ENCODE data around the gene ARAP1. TPM values are rescaled to one million over a fixed set of nuclear protein-coding genes. Genes with fewer than 3 reads are reported as not detected.

Gene ARAP1
- total and polyA plus RNA-seq, 2 experiments from 2014 or later = 41.5 to 200 TPM

DNA sequence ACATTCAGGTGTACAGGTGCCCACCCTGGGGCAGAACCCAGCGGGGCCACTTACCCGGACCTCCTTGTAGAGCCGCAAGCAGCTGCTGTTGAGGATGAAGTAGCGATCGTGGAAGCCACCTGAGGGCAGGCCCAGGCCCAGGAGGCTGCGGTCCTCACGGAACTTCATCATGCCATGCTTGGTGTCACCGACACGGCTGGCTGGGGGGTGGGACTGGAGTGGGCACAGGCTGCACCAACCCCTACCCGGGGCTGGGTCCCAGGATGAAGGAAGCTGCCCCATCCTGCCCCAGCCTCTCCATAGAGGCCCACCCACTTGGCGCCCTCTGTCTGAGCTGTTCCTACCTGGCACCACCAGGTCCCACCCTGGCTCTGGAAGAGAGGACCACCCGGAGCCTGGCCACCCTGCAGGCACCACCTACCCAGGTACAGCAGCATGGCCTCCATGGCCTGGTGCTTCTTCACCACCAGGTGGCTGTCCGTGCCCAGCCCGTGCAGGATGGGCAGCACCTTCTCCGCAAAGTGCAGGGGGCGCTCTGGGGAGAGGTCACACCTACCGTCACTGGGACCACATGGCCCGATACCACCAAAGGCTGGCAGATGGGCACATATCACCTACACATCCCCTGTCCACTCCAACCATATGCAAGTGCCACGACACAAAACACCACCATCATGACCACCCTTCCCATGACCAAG lies 58.8 kb downstream of the ARAP1 start:
- Histone ChIP-seq H3K27me3 (no peaks in the 10 kb centered on the region), H3K4me3 (no peak overlapping the region), H3K27ac (no peak overlapping the region), H3K9me3 (ENCODE audit: low read depth) (no peaks in the 10 kb centered on the region), H3K4me1 (ENCODE audit: low read depth) (no peaks in the 10 kb centered on the region), H3K36me3 (peaks cover 47% of the 10 kb centered on the region)
- DNase-seq (ENCODE audit: low read depth in 1 of 2, low spot score in 1 of 2) = no peak
- TF ChIP-seq, protein P1, sequence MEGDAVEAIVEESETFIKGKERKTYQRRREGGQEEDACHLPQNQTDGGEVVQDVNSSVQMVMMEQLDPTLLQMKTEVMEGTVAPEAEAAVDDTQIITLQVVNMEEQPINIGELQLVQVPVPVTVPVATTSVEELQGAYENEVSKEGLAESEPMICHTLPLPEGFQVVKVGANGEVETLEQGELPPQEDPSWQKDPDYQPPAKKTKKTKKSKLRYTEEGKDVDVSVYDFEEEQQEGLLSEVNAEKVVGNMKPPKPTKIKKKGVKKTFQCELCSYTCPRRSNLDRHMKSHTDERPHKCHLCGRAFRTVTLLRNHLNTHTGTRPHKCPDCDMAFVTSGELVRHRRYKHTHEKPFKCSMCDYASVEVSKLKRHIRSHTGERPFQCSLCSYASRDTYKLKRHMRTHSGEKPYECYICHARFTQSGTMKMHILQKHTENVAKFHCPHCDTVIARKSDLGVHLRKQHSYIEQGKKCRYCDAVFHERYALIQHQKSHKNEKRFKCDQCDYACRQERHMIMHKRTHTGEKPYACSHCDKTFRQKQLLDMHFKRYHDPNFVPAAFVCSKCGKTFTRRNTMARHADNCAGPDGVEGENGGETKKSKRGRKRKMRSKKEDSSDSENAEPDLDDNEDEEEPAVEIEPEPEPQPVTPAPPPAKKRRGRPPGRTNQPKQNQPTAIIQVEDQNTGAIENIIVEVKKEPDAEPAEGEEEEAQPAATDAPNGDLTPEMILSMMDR (IDR thresholded peaks at IDR 0.05; ENCODE audit: low read depth, low read length) = no peak

DNA sequence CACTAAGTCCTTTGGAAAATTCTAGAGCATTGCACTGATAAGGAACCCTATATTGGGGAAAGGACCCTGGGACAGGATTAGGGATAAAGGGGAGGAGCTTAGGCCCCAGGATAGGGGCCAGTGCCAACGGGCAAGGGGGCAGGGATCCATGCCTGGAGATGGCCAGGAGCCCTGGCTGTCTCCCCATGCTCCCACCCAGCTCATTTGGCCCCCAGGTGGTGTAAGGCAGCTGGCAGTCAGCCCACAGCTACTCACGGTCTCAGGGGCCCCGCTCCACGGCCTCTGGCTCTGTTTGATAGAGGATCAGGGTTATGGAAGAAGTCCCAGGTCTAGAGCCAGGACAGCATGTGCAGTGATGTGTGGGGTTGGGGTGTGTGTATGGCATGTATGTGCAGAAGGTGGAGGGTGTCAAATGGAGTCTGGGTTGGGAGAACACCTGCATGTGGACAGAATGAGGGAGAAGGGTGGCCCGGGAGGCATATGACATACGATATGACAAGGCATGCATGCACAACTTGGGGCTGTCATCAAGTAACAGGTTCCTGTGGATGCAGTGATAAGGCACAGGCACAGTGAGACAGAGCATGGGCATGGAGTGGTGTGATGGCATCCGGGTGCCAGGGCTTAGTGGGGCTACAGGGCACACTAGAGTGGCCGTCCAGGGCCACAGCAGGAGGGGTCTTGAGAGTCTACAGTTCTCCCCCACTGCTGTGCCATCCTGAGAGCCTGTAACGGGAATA lies 59.5 kb downstream of the ARAP1 start:
- H3K4me3 ChIP-seq = no peak overlapping the region
- H3K36me3 ChIP-seq = peaks cover 48% of the 10 kb centered on the region
- TF ChIP-seq, protein P1 (IDR thresholded peaks at IDR 0.05; ENCODE audit: low read depth, low read length) = no peak
- H3K9me3 ChIP-seq (ENCODE audit: low read depth) = no peaks in the 10 kb centered on the region
- DNase-seq (ENCODE audit: low read depth in 1 of 2, low spot score in 1 of 2) = no peak
- H3K4me1 ChIP-seq (ENCODE audit: low read depth) = no peaks in the 10 kb centered on the region
- H3K27ac ChIP-seq = no peak overlapping the region
- no peaks in the 10 kb centered on the region for H3K27me3 ChIP-seq

DNA sequence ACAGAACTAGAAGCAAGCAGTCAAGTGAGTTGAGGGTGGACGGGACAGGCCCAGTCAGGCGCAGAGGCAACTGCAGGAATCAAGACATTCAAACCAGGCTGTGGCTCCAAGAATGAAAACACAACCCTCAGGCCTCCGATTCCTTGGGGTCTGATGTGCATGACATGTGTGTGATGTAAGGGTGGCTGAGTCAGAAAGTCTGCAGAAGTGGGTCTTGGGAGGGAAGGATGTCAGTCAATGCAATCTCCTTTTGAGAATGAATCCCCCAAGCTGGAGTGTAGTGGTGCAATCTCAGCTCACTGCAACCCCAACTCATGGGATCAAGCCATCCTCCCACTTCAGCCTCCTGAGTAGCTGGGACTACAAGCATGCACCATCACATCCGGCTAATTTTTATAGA lies 62.0 kb downstream of the ARAP1 start:
- no peak for DNase-seq (ENCODE audit: low read depth in 1 of 2, low spot score in 1 of 2)
- H3K27me3 ChIP-seq = no peaks in the 10 kb centered on the region

DNA sequence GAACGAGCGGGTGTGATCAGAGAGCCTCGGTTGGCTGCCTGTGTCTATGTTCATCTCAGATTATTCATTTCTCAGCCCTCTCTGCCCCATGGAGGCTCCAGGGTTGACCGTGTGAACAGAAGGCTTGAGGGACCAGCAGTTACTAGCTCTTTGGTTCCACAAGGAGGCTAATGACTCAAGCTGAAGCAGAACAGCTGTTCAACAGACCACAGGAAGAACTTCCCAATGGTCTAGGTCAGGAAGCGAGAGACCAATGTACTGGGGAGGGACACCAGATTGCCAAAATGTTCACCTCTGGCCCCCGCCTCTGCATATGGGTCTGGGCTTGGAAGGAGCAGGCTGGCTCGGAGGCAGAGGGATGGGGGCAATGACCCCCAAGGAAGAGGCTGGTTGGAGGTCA lies 63.3 kb downstream of the ARAP1 start:
- Histone ChIP-seq H3K4me3 (no peak overlapping the region), H3K4me1 (ENCODE audit: low read depth) (no peaks in the 10 kb centered on the region), H3K9me3 (ENCODE audit: low read depth) (no peaks in the 10 kb centered on the region), H3K36me3 (peaks cover 28% of the 10 kb centered on the region), H3K27me3 (no peaks in the 10 kb centered on the region), H3K27ac (no peak overlapping the region)
- TF ChIP-seq, protein P1 (IDR thresholded peaks at IDR 0.05; ENCODE audit: low read depth, low read length) = no peak
- DNase-seq (ENCODE audit: low read depth in 1 of 2, low spot score in 1 of 2) = peak in 1 of 2 donors; percentile 25

More for the DNA sequence above, 62.0 kb downstream of the ARAP1 start:
- Histone ChIP-seq H3K27ac (no peak overlapping the region), H3K4me1 (ENCODE audit: low read depth) (no peaks in the 10 kb centered on the region), H3K9me3 (ENCODE audit: low read depth) (no peaks in the 10 kb centered on the region), H3K36me3 (peaks cover 40% of the 10 kb centered on the region), H3K4me3 (no peak overlapping the region)
- TF ChIP-seq, protein P1 (IDR thresholded peaks at IDR 0.05; ENCODE audit: low read depth, low read length) = no peak

DNA sequence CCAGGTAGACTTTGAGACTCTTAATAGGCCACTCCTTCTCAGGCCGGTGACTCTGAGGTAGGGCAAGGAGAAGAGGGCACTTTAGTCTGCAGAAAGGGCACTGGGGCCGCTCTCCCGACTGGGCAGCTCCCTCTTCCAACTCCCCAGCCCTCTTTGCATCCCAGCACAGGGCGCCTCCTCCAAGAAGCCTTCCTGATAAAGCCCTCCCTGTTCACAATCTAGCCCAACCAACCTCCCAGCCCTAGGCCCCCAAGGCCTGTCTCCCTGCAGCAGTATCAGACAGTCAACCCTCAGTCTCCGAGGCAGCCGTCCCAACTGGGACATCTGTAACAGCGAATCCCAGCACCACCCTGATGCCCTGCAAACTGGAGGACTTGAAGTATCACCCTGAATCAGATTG lies 63.7 kb downstream of the ARAP1 start:
- Histone ChIP-seq H3K4me1 (ENCODE audit: low read depth) (no peaks in the 10 kb centered on the region), H3K27me3 (no peaks in the 10 kb centered on the region), H3K27ac (no peak overlapping the region), H3K9me3 (ENCODE audit: low read depth) (no peaks in the 10 kb centered on the region), H3K4me3 (no peak overlapping the region), H3K36me3 (peaks cover 25% of the 10 kb centered on the region)
- TF ChIP-seq, protein P1 (IDR thresholded peaks at IDR 0.05; ENCODE audit: low read depth, low read length) = no peak
- no peak for DNase-seq (ENCODE audit: low read depth in 1 of 2, low spot score in 1 of 2)
